Body of pancreas (tissue), 4 donors: ENCODE results near the gene SEC24A. TPM values are rescaled to one million over a fixed set of nuclear protein-coding genes. Genes with fewer than 3 reads are reported as not detected.
"Not testable (repeated sequence)": the region's sequence is repeated elsewhere in the genome, so short reads cannot be mapped to it uniquely, and the experiment has no call there.

Experiments used
- ATAC-seq: fragments of 150-250 bp; one replicate; pipeline ENCODE4 v1.9.1; 2016
- DNase-seq, 4 donors: peaks; one replicate each; pipeline ENCODE4 v3.0.0-alpha.2; 2019
- H3K27ac ChIP-seq, 4 donors: fragments of 200-600 bp; sonication (generic); 1 replicate in 3 of 4; 2 replicates in 1 of 4; pipeline versions ENCODE4 v1.5.1 to v1.6.1; 2016 to 2019; ENCODE audit warnings: mild to moderate bottlenecking in 1 of 4, mixed read lengths in 1 of 4, moderate library complexity in 1 of 4
- H3K27me3 ChIP-seq, 2 donors: fragments of 200-600 bp; sonication (generic); one replicate each; pipeline ENCODE4 v1.6.0; 2016; ENCODE audit warnings: mild to moderate bottlenecking in 1 of 2
- H3K36me3 ChIP-seq, 2 donors: fragments of 200-600 bp; sonication (generic); replicated peaks in 1 of 2; 2 replicates each; pipeline ENCODE4 v1.5.1; 2016; ENCODE audit warnings: low read depth in 2 of 2; ENCODE audit not compliant: insufficient read depth in 1 of 2
- H3K4me1 ChIP-seq: fragments of 200-600 bp; sonication (generic); one replicate; pipeline ENCODE4 v1.6.0; 2016
- H3K4me3 ChIP-seq, 2 donors: fragments of 200-600 bp; sonication (generic); 1 replicate in 1 of 2; 2 replicates in 1 of 2; pipeline ENCODE4 v1.5.1; 2016 to 2019
- H3K9me3 ChIP-seq, 3 donors: fragments of 200-600 bp; sonication (generic); 1 replicate in 2 of 3; 2 replicates in 1 of 3; pipeline ENCODE4 v1.5.1; 2016
- POLR2A ChIP-seq, 3 donors: fragments of 450-650 bp; IDR thresholded peaks; one replicate each; pipeline ENCODE4 v1.6.1; 2016; ENCODE audit warnings: antibody characterized with exemption in 3 of 3, mild to moderate bottlenecking in 2 of 3
- WGBS, 2 donors: methylation state at CpG; one replicate each; pipeline ENCODE4 v1.1.5; 2017; 5-methylcytosine and 5-hydroxymethylcytosine counted together
- intact Hi-C: fragments of 100-400 bp; cut with DNase I; formaldehyde crosslinking; loops from one replicate; pipeline ENCODE4 v1.15.1; 2023
- total RNA-seq, 2 donors: library from RNA; depleted of rRNA; stranded (reverse); fragments of >200 nt; gene quantifications; one replicate each; pipeline ENCODE4 v1.1.0, GENCODE V29; 2016
- TF ChIP-seq, protein P1 (sequence below), 7 experiments: fragments of 450-650 bp in 4 of 7; fragments of 200-600 bp in 3 of 7; sonication (generic) in 3 of 7; IDR thresholded peaks; one replicate each; pipeline ENCODE4 v1.5.1; 2016 to 2019; ENCODE audit warnings: antibody characterized with exemption in 7 of 7

The SEC24A gene
- total RNA-seq, 2 donors from 2014 or later, result 10.2 to 12.2 TPM

DNA sequence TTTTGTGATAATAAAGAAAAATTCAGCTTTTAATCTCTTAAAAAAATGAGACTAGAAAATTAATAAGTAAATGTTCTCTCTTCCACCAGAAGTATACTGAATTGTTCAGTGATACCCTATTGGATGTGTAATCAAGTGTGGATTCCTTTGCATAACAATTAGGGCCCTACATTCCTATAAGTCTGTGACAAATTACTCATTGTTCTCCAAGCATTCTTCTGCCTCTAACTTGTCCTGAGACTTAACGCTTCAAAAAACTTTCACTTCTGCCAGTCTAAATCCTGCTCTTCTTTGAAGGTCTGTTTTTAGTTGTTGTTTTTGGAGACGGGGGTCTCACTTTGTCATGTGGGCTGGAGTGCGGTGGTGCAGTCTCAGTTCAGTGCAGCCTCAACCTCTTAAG lies 100.8 kb downstream of the SEC24A start:
- H3K4me1 ChIP-seq, result no peaks in the 10 kb centered on the region
- DNase-seq, result no peak
- no peaks in the 10 kb centered on the region for H3K36me3 ChIP-seq
- intact Hi-C loops, result no loop called here
- TF ChIP-seq, protein P1, sequence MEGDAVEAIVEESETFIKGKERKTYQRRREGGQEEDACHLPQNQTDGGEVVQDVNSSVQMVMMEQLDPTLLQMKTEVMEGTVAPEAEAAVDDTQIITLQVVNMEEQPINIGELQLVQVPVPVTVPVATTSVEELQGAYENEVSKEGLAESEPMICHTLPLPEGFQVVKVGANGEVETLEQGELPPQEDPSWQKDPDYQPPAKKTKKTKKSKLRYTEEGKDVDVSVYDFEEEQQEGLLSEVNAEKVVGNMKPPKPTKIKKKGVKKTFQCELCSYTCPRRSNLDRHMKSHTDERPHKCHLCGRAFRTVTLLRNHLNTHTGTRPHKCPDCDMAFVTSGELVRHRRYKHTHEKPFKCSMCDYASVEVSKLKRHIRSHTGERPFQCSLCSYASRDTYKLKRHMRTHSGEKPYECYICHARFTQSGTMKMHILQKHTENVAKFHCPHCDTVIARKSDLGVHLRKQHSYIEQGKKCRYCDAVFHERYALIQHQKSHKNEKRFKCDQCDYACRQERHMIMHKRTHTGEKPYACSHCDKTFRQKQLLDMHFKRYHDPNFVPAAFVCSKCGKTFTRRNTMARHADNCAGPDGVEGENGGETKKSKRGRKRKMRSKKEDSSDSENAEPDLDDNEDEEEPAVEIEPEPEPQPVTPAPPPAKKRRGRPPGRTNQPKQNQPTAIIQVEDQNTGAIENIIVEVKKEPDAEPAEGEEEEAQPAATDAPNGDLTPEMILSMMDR (IDR thresholded peaks at IDR 0.05), result no peak
- no peak for TF ChIP-seq POLR2A (IDR thresholded peaks at IDR 0.05)
- ATAC-seq, result no peak
- WGBS, 2 donors, result 84 to 85% methylated on average over 3 of the region's 3 CpGs
- no peaks in the 10 kb centered on the region for H3K9me3 ChIP-seq
- no peak overlapping the region for H3K27ac ChIP-seq
- H3K27me3 ChIP-seq, result no peaks in the 10 kb centered on the region
- H3K4me3 ChIP-seq, result no peak overlapping the region

DNA sequence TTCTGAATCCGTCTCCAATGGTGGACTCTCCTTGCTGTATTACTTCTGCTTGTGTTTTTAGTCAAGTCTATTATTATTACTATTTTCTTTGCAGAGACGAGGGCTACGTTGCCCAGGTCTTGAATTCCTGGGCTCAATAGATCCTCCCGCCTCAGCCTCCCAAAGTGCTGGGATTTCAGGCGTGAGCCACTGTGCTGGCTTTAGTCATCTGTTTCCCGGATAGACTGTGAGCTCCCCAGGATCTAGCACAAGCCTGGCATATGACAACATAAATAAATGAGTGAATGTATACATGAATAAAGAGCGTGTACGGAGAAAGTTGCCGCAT lies 109.6 kb downstream of the SEC24A start:
- no peak for TF ChIP-seq POLR2A (IDR thresholded peaks at IDR 0.05)
- TF ChIP-seq, protein P1 (IDR thresholded peaks at IDR 0.05), result no peak
- Histone ChIP-seq H3K9me3 (no peaks in the 10 kb centered on the region), H3K36me3 (no peaks in the 10 kb centered on the region), H3K27ac (peak overlapping the region; percentile 22 to 82 (median 72)), H3K4me3 (peak overlapping the region in 1 of 2 donors; percentile 91), H3K4me1 (peaks cover 29% of the 10 kb centered on the region), H3K27me3 (no peaks in the 10 kb centered on the region)
- intact Hi-C loops, result loop anchor here (10.0 kb wide), 1 partner anchor 147 kb away; the partner anchor contains the start of gene PCBD2
- ATAC-seq, result peak; percentile 28
- 19 to 23% methylated on average over 9 of the region's 9 CpGs for WGBS, 2 donors
- no peak for DNase-seq

DNA sequence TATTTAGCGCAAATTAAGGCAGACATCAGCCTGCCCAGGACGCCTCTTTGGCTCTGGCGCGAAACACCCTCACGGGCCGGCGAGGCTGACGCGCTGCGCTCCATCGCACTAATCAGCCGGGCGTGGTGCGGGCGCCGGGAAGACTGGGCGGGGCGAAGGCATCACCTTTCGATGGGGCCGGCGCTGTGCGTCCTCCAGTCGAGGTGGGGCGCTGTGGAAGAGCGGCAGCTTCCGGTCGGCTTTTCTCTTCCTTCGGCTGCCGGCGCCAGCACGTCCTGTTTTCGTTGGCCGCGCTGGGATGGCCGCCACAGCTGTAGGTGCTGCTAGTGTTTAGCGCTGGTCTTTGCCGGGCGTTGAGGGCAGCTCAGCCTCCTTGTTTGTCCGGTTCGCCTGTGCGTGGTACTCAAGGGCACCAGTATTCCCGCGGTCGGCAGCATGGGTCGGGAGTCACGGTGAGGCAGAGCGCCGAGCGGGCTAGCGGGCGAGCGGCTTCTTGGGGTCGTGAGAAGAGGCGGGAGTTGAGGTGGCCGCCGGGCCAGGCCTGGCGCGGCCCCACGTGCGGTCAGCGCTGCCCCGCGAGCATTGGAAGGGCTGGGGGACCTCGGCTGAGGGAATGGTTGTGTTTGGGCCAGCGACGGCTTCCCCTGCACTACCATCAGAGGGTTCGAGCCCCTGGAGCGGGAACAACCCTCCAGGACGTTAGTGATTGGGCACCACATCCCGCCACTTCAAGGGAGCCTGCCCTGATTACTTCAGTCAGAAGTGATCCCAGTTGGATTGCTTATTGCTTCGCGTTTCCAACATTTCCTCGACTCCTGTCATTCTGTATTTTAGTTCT lies 110.1 kb downstream of the SEC24A start, which contains the start of gene DDX46:
Gene DDX46 (plus strand): TSS at position 276 of the 838 bp plus-strand sequence. CDS start 160 bp downstream, at position 436.
- peak within 1 kb of the TSS; percentile 91 to 92 for H3K4me3 ChIP-seq
- H3K36me3 ChIP-seq, result no peaks in the 10 kb centered on the region
- DNase-seq (peak; percentile 94 to 96 (median 95)), ATAC-seq (peak; percentile 99)
- H3K27me3 ChIP-seq, result no peaks in the 10 kb centered on the region
- WGBS, 2 donors, result 0 to 1% methylated on average over 40 to 72 of the region's 73 CpGs
- peaks cover 29% of the 10 kb centered on the region for H3K4me1 ChIP-seq
- intact Hi-C loops, result loop anchor here (10.0 kb wide), 1 partner anchor 146 kb away; the partner anchor contains the start of gene PCBD2
- no peaks in the 10 kb centered on the region for H3K9me3 ChIP-seq
- TF ChIP-seq POLR2A (IDR thresholded peaks at IDR 0.05), result peak; percentile 67 to 90 (median 83)
- TF ChIP-seq, protein P1 (IDR thresholded peaks at IDR 0.05), result peak; percentile 44 to 96 (median 82)
- peak within 1 kb of the TSS; percentile 28 to 82 (median 72) for H3K27ac ChIP-seq

DNA sequence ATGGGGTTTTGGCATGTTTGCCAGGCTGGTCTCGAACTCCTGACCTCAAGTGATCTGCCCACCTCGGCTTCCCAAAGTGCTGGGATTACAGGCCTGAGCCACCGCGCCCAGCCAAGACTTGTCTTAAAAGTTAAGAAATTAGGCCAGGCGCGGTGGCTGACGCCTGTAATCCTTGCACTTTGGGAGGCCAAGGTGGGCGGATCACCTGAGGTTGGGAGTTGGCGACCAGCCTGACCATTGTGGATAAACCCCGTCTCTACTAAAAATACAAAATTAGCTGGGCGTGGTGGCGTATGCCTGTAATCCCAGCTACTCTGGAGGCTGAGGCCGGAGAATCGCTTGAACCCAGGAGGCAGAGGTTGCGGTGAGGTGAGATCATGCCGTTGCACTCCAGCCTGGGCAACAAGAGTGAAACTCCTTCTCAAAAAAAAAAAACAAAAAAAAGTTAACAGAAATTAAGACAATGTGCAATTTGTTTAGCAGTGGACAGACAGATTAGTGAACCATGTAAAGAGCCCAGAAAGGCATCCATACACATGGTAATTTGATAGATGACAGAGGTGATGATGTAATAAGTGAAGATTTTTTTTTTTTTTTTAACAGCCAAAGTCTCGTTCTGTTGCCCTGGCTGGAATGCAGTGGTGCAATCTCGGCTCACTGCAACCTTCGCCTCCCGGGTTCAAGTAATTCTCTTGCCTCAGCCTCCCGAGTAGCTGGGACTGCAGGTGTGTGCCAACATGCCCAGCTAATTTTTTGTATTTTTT lies 119.1 kb downstream of the SEC24A start:
- DNase-seq, intact Hi-C loops: not testable (repeated sequence)
- WGBS, 2 donors, result 93 to 98% methylated on average over 21 of the region's 21 CpGs

DNA sequence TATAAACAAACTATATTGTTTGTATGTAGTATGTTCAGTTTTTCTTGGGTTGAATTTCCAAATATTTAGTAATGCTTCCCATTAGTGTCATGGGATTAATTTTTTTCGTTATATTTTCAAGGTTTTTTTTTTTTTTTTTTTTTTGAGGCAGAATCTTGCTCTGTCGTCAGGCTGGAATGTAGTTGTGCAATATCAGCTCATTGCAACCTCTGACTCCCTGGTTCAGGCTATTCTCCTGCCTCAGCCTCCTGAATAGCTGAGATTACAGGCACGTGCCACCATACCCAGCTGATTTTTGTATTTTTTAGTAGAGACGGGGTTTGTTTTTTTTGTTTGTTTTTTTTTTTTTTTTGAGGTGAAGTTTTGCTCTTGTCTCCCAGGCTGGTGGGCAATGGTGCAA lies 120.6 kb downstream of the SEC24A start:
- Histone ChIP-seq H3K4me3 (no peak overlapping the region), H3K4me1 (no peaks in the 10 kb centered on the region), H3K36me3 (peaks cover 16 to 57% of the 10 kb centered on the region in 2 donors), H3K27ac (no peak overlapping the region), H3K9me3 (no peaks in the 10 kb centered on the region), H3K27me3 (no peaks in the 10 kb centered on the region)
- 73 to 76% methylated on average over 4 of the region's 4 CpGs for WGBS, 2 donors
- DNase-seq (no peak), ATAC-seq (no peak)
- intact Hi-C loops, result no loop called here
- TF ChIP-seq, protein P1 (IDR thresholded peaks at IDR 0.05), result no peak
- no peak for TF ChIP-seq POLR2A (IDR thresholded peaks at IDR 0.05)

More for the DNA sequence above, 119.1 kb downstream of the SEC24A start:
- H3K27me3 ChIP-seq, H3K27ac ChIP-seq, H3K4me1 ChIP-seq, H3K4me3 ChIP-seq, ATAC-seq, H3K9me3 ChIP-seq: not testable (repeated sequence)
- H3K36me3 ChIP-seq, result peaks cover 16 to 46% of the 10 kb centered on the region in 2 donors
